ENCODE measurements around the gene ADORA1. TPM values are rescaled to one million over a fixed set of nuclear protein-coding genes. Genes with fewer than 3 reads are reported as not detected.

The ADORA1 gene
- total and polyA plus RNA-seq, 10 of the 15 experiments (the other 5 are each of a cell fraction or from before 2014, with no cell fraction given): not detected

GRCh38 chr1:203211812-203212211 is 84.3 kb downstream of the ADORA1 start:
- H3K4me3 ChIP-seq: no peak overlapping the region
- ChIA-PET CTCF (interaction anchor here (0.7 to 3.1 kb wide), 6 partner anchors 39 to 172 kb away, joined by 3 to 11 read pairs (median 5); no protein-coding TSS in a partner anchor), SMC1A (ENCODE audit: uncharacterized antibody, unreplicated experiment) (interaction anchor here (1.8 kb wide), 1 partner anchor 11 kb away, joined by 3 read pairs; no protein-coding TSS in a partner anchor), POLR2A (no interaction called here), RAD21 (ENCODE audit: unreplicated experiment) (interaction anchor here (1.2 to 1.6 kb wide), 2 partner anchors 94 to 172 kb away, joined by 4 to 6 read pairs; no protein-coding TSS in a partner anchor)
- H3K9ac ChIP-seq (ENCODE audit: control insufficient read depth, insufficient read depth, low read length): no peak overlapping the region
- no peak overlapping the region for H2AFZ ChIP-seq (ENCODE audit: control insufficient read depth, low read depth, low read length)
- FAIRE-seq: no peak
- no peaks in the 10 kb centered on the region for H3K4me1 ChIP-seq (ENCODE audit: control insufficient read depth, insufficient read depth, low read length)
- peaks cover 0 to 5% of the 10 kb centered on the region in 2 experiments; a peak in 1 of 4 replicates for H3K27me3 ChIP-seq (replicated peaks in 1 of 2; ENCODE audit: control insufficient read depth in 2 of 2, insufficient read depth in 2 of 2, low read length in 1 of 2)
- no peaks in the 10 kb centered on the region for H4K20me1 ChIP-seq (ENCODE audit: control insufficient read depth, insufficient read depth)
- ATAC-seq: no peak
- WGBS (ENCODE audit: insufficient coverage, insufficient replicate concordance, low lambda C conversion rate, missing lambda C conversion rate): 16% methylated on average over 3 of the region's 3 CpGs
- no peak overlapping the region for H3K4me2 ChIP-seq (ENCODE audit: control insufficient read depth, insufficient read depth)
- in situ Hi-C loops (cut with MboI) (no loop called here), intact Hi-C loops (cut with micrococcal nuclease; ENCODE audit: unreplicated experiment) (no loop called here)
- H3K27ac ChIP-seq (ENCODE audit: control insufficient read depth, insufficient read depth): no peak overlapping the region
- no peak for TF ChIP-seq KAT2A (conservative IDR thresholded peaks at IDR 0.05; ENCODE audit: control insufficient read depth, low read depth, low read length)
- TF ChIP-seq EGR1 (IDR thresholded peaks at IDR 0.05; ENCODE audit: borderline replicate concordance in 1 of 2, low read depth in 2 of 2, low read length in 2 of 2): no peak
- TF ChIP-seq NBN (IDR thresholded peaks at IDR 0.05): no peak
- TF ChIP-seq ZNF592 (IDR thresholded peaks at IDR 0.05): no peak
- TF ChIP-seq MYC (IDR thresholded peaks at IDR 0.05; ENCODE audit: insufficient read depth, insufficient read length, insufficient replicate concordance, low read length, severe bottlenecking): no peak
- no peak for TF ChIP-seq CBX3 (IDR thresholded peaks at IDR 0.05; ENCODE audit: borderline replicate concordance, low read depth)
- TF ChIP-seq ATF3 (IDR thresholded peaks at IDR 0.05; ENCODE audit: borderline replicate concordance, extremely low read depth, low read depth, low read length): no peak
- TF ChIP-seq STAT3 (IDR thresholded peaks at IDR 0.05; ENCODE audit: low read depth, low read length): no peak
- TF ChIP-seq BCL3 (IDR thresholded peaks at IDR 0.05; ENCODE audit: borderline replicate concordance, insufficient read depth, low read depth, low read length, poor library complexity, severe bottlenecking): no peak
- no peak for TF ChIP-seq BMI1 (IDR thresholded peaks at IDR 0.05; ENCODE audit: borderline replicate concordance)
- no peak for TF ChIP-seq RELB (IDR thresholded peaks at IDR 0.05; ENCODE audit: low read depth)
- TF ChIP-seq SREBF2 (IDR thresholded peaks at IDR 0.05; ENCODE audit: low read length): no peak
- no peak for TF ChIP-seq SP1 (IDR thresholded peaks at IDR 0.05; ENCODE audit: low read depth, low read length)
- no peak for TF ChIP-seq RELA (IDR thresholded peaks at IDR 0.05; ENCODE audit: borderline replicate concordance, partially characterized antibody)
- TF ChIP-seq HDAC6 (IDR thresholded peaks at IDR 0.05; ENCODE audit: unreplicated experiment): no peak
- TF ChIP-seq SMAD1 (IDR thresholded peaks at IDR 0.05; ENCODE audit: low read depth, partially characterized antibody): no peak
- TF ChIP-seq NFYB (IDR thresholded peaks at IDR 0.05; ENCODE audit: insufficient read depth, low read depth, low read length): no peak
- no peaks in the 10 kb centered on the region for H3K9me3 ChIP-seq (replicated peaks; ENCODE audit: control insufficient read depth, insufficient read depth, low read length)
- BruUV-seq (replicated peaks): no TSS peak
- DNase-seq (ENCODE audit: low read depth, low spot score): no peak
- no peaks in the 10 kb centered on the region for H3K36me3 ChIP-seq (ENCODE audit: control insufficient read depth in 2 of 2, insufficient read depth in 2 of 2, low read length in 1 of 2)
- no peaks in the 10 kb centered on the region for H3K79me2 ChIP-seq (ENCODE audit: control insufficient read depth, insufficient read depth, low read length)

Measured in GM12878 (cell line).